Measurements from ENCODE around the gene HOMEZ. TPM values are rescaled to one million over a fixed set of nuclear protein-coding genes. Genes with fewer than 3 reads are reported as not detected.
"Not testable (repeated sequence)": the region's sequence is repeated elsewhere in the genome, so short reads cannot be mapped to it uniquely, and the experiment has no call there.

The HOMEZ gene
- polyA plus RNA-seq, 4 donors = 22.6 to 28.8 (median 27.5) TPM

- not testable (repeated sequence) for DNase-seq (ENCODE audit: low read depth in 4 of 4, low spot score in 2 of 4)
These were observed 53.6 kb downstream of the HOMEZ start for GRCh38 chr14:23232241-23232808.

- no peak for DNase-seq (ENCODE audit: low read depth in 4 of 4, low spot score in 2 of 4)
These were observed 57.1 kb downstream of the HOMEZ start for GRCh38 chr14:23228812-23229211.

GRCh38 chr14:23227566-23227965 lies 58.4 kb downstream of the HOMEZ start:
- no peak for DNase-seq (ENCODE audit: low read depth in 4 of 4, low spot score in 2 of 4)

GRCh38 chr14:23224958-23225357 lies 61.0 kb downstream of the HOMEZ start:
- not testable (repeated sequence) for DNase-seq (ENCODE audit: low read depth in 4 of 4, low spot score in 2 of 4)

Other genes with a start within 250 kb of the HOMEZ start
- gene PSMB11, start 243.9 kb downstream of the HOMEZ start, polyA plus RNA-seq (ENCODE audit: insufficient read length in 4 of 4) = not detected
- 10 to 100 TPM; 13.1 to 46.0 (median 27.1) TPM for gene CDH24, start 228.6 kb downstream of the HOMEZ start, polyA plus RNA-seq (ENCODE audit: insufficient read length in 4 of 4)
- gene ACIN1, start 191.0 kb downstream of the HOMEZ start, polyA plus RNA-seq (ENCODE audit: insufficient read length in 4 of 4) = 100 to 1,000 TPM; 172 to 364 (median 273) TPM
- gene C14orf119, start 190.6 kb downstream of the HOMEZ start, polyA plus RNA-seq (ENCODE audit: insufficient read length in 4 of 4) = 10 to 100 TPM; 67.4 to 95.9 (median 73.9) TPM
- gene CIROP, start 181.1 kb downstream of the HOMEZ start, polyA plus RNA-seq (ENCODE audit: insufficient read length in 4 of 4) = under 1 TPM in 2 of 4 donors, not detected in 2; 0.05 TPM
- gene CEBPE, start 166.9 kb downstream of the HOMEZ start, polyA plus RNA-seq (ENCODE audit: insufficient read length in 4 of 4) = under 1 TPM in 3 of 4 donors, not detected in 1; 0.11 to 0.26 (median 0.14) TPM
- gene SLC7A8, start 102.5 kb downstream of the HOMEZ start, polyA plus RNA-seq (ENCODE audit: insufficient read length in 4 of 4) = 100 to 1,000 TPM in 2 of 4 donors, 10 to 100 TPM in 2; 80.6 to 108 (median 96.2) TPM
- gene RNF212B, start 48.2 kb downstream of the HOMEZ start, polyA plus RNA-seq (ENCODE audit: insufficient read length in 4 of 4) = 1 to 10 TPM in 3 of 4 donors, under 1 TPM in 1; 0.82 to 2.4 (median 1.9) TPM
- 10 to 100 TPM; 15.6 to 42.2 (median 27.9) TPM for gene PPP1R3E, start 16.7 kb upstream of the HOMEZ start, polyA plus RNA-seq (ENCODE audit: insufficient read length in 4 of 4)
- gene BCL2L2, start 20.7 kb upstream of the HOMEZ start, polyA plus RNA-seq (ENCODE audit: insufficient read length in 4 of 4) = 10 to 100 TPM; 35.8 to 49.4 (median 42.8) TPM
- 100 to 1,000 TPM; 213 to 335 (median 293) TPM for gene PABPN1, start 35.3 kb upstream of the HOMEZ start, polyA plus RNA-seq (ENCODE audit: insufficient read length in 4 of 4)
- gene SLC22A17, start 66.8 kb upstream of the HOMEZ start, polyA plus RNA-seq (ENCODE audit: insufficient read length in 4 of 4) = 10 to 100 TPM; 50.8 to 79.6 (median 69.3) TPM
- gene EFS, start 79.0 kb upstream of the HOMEZ start, polyA plus RNA-seq (ENCODE audit: insufficient read length in 4 of 4) = 10 to 100 TPM; 30.5 to 56.8 (median 48.6) TPM
- not detected for gene IL25, start 86.7 kb upstream of the HOMEZ start, polyA plus RNA-seq (ENCODE audit: insufficient read length in 4 of 4)
- 1 to 10 TPM; 1.5 to 3.2 (median 2.7) TPM for gene CMTM5, start 90.9 kb upstream of the HOMEZ start, polyA plus RNA-seq (ENCODE audit: insufficient read length in 4 of 4)
- gene MYH6, start 122.1 kb upstream of the HOMEZ start, polyA plus RNA-seq (ENCODE audit: insufficient read length in 4 of 4) = under 1 TPM; 0.21 to 0.35 (median 0.24) TPM
- under 1 TPM; 0.21 to 0.43 (median 0.33) TPM for gene MYH7, start 149.5 kb upstream of the HOMEZ start, polyA plus RNA-seq (ENCODE audit: insufficient read length in 4 of 4)
- 10 to 100 TPM; 61.7 to 74.2 (median 64.5) TPM for gene NGDN, start 183.6 kb upstream of the HOMEZ start, polyA plus RNA-seq (ENCODE audit: insufficient read length in 4 of 4)

Data from left renal cortex interstitium (tissue), 4 donors.